A549 (cell line): ENCODE results near the gene PRXL2B. TPM values are rescaled to one million over a fixed set of nuclear protein-coding genes. Genes with fewer than 3 reads are reported as not detected.

ENCODE experiments used
- ATAC-seq, 2 experiments: fragments of 200-7000 bp in 1 of 2; fragments of >200 bp in 1 of 2; cut with Nextera tagmentation in 1 of 2; cut with Tn5 transposase in 1 of 2; 3 replicates each; pipeline versions ENCODE4 v1.8.0 to v1.9.1; 2018 to 2020; ENCODE audit warnings: mild to moderate bottlenecking in 1 of 2, moderate library complexity in 1 of 2
- CTCF ChIA-PET: fragments of 300-600 bp; sonication (Branson Sonifier 250); formaldehyde crosslinking; extraction: SDS; loops from one replicate; lab custom pipeline; 2021; ENCODE audit warnings: antibody characterized with exemption, inconsistent platforms; lab: Yijun Ruan, JAX
- POLR2A ChIA-PET: fragments of 350-600 bp; formaldehyde crosslinking; extraction: SDS; loops from one replicate; lab custom pipeline; 2021; ENCODE audit warnings: antibody characterized with exemption, inconsistent platforms; lab: Yijun Ruan, JAX
- DNase-seq, 2 experiments: peaks; one replicate each; pipeline versions ENCODE4 v3.0.0 to v3.0.0-alpha.2; 2011 to 2016; ENCODE audit warnings: low read depth in 1 of 2, low spot score in 1 of 2
- FAIRE-seq: peaks from 2 replicates; lab custom pipeline; 2011; peaks lifted over from hg19 to GRCh38; lab: Jason Lieb, UNC
- H3K27ac ChIP-seq, 2 experiments: fragments of >200 bp; sonication (Bioruptor Twin); formaldehyde crosslinking; 3 replicates each; pipeline ENCODE4 v1.5.1; 2016 to 2017
- H3K4me1 ChIP-seq: fragments of >200 bp; sonication (Bioruptor Twin); formaldehyde crosslinking; 3 replicates; pipeline ENCODE4 v1.6.1; 2016
- H3K4me2 ChIP-seq: fragments of >200 bp; sonication (Bioruptor Twin); formaldehyde crosslinking; 3 replicates; pipeline ENCODE4 v1.6.1; 2016
- H3K4me3 ChIP-seq: fragments of >200 bp; sonication (Bioruptor Twin); formaldehyde crosslinking; 3 replicates; pipeline ENCODE4 v1.5.1; 2016
- H3K9me3 ChIP-seq: fragments of >200 bp; sonication (Bioruptor Twin); formaldehyde crosslinking; 3 replicates; pipeline ENCODE4 v1.6.1; 2016
- BCL3 ChIP-seq: fragments of >200 bp; sonication (Bioruptor Twin); formaldehyde crosslinking; IDR thresholded peaks from 3 replicates; pipeline ENCODE4 v1.6.1; 2016
- BHLHE40 ChIP-seq: IDR thresholded peaks from 2 replicates; pipeline ENCODE4 v1.6.1; 2012; ENCODE audit warnings: low read depth, low read length, inconsistent platforms
- CBX2 ChIP-seq: fragments of 200-600 bp; sonication (generic); IDR thresholded peaks from 2 replicates; pipeline ENCODE4 v1.6.1; 2016; ENCODE audit warnings: low read depth, mild to moderate bottlenecking, borderline replicate concordance
- CTCF ChIP-seq: fragments of >200 bp; sonication (Bioruptor Twin); formaldehyde crosslinking; IDR thresholded peaks from 3 replicates; pipeline ENCODE4 v1.5.1; 2016
- EHMT2 ChIP-seq: fragments of 200-600 bp; sonication (generic); IDR thresholded peaks from 2 replicates; pipeline ENCODE4 v1.6.1; 2016; ENCODE audit warnings: antibody characterized with exemption, low read depth, mild to moderate bottlenecking, moderate library complexity
- EP300 ChIP-seq, 2 experiments: fragments of >200 bp; sonication (Bioruptor Twin); formaldehyde crosslinking; IDR thresholded peaks; 2 replicates in 1 of 2; 3 replicates in 1 of 2; pipeline ENCODE4 v1.6.1; 2016 to 2017
- FOSL2 ChIP-seq, 2 experiments: fragments of 450-650 bp in 1 of 2; fragments of >200 bp in 1 of 2; sonication (Bioruptor Twin) in 1 of 2; formaldehyde crosslinking; IDR thresholded peaks; 2 replicates each; pipeline versions ENCODE4 v1.5.0 to v1.6.1; 2016 to 2020; ENCODE audit warnings: mild to moderate bottlenecking in 1 of 2, moderate library complexity in 1 of 2
- HDAC2 ChIP-seq: fragments of 200-600 bp; sonication (generic); IDR thresholded peaks from 2 replicates; pipeline ENCODE4 v1.6.1; 2016
- HEYL ChIP-seq: fragments of 250-450 bp; sonication (Bioruptor Pico); IDR thresholded peaks from 2 replicates; pipeline ENCODE4 v1.8.0; 2021; ENCODE audit warnings: mild to moderate bottlenecking, moderate library complexity
- HMGXB4 ChIP-seq: fragments of 250-450 bp; sonication (Bioruptor Pico); IDR thresholded peaks from 2 replicates; pipeline ENCODE4 v1.5.0; 2021; ENCODE audit warnings: mild to moderate bottlenecking, moderate library complexity, borderline replicate concordance
- HOXA7 ChIP-seq: fragments of 250-450 bp; sonication (Bioruptor Pico); IDR thresholded peaks from 2 replicates; pipeline ENCODE4 v1.5.0; 2020; ENCODE audit warnings: mild to moderate bottlenecking, moderate library complexity
- HOXB5 ChIP-seq: fragments of 250-450 bp; sonication (Bioruptor Pico); IDR thresholded peaks from 2 replicates; pipeline ENCODE4 v1.5.0; 2020; ENCODE audit warnings: mild to moderate bottlenecking, moderate library complexity
- JUNB ChIP-seq: fragments of >200 bp; sonication (Bioruptor Twin); formaldehyde crosslinking; IDR thresholded peaks from 2 replicates; pipeline ENCODE4 v1.6.1; 2016
- MAZ ChIP-seq: fragments of 150-350 bp; IDR thresholded peaks from 2 replicates; pipeline ENCODE4 v1.6.1; 2014; ENCODE audit warnings: antibody characterized with exemption, low read depth, low read length, borderline replicate concordance
- POLR2AphosphoS2 ChIP-seq: conservative IDR thresholded peaks from 2 replicates; pipeline ENCODE4 v1.6.1; 2012; ENCODE audit warnings: low read length, improper control_type of control experiment, inconsistent platforms
- RARB ChIP-seq: fragments of 250-450 bp; sonication (Bioruptor Pico); IDR thresholded peaks from 2 replicates; pipeline ENCODE4 v1.8.0; 2021; ENCODE audit warnings: mild to moderate bottlenecking, moderate library complexity
- REST ChIP-seq: fragments of 200-600 bp; sonication (generic); IDR thresholded peaks from 2 replicates; pipeline ENCODE4 v1.6.1; 2016; ENCODE audit warnings: antibody characterized with exemption, mild to moderate bottlenecking, moderate library complexity
- RFX5 ChIP-seq: fragments of 450-650 bp; IDR thresholded peaks from 2 replicates; pipeline ENCODE4 v1.7.1; 2014; ENCODE audit warnings: antibody characterized with exemption, mild to moderate bottlenecking, moderate library complexity
- RNF2 ChIP-seq: fragments of 200-600 bp; sonication (generic); IDR thresholded peaks from 2 replicates; pipeline ENCODE4 v1.6.1; 2016; ENCODE audit warnings: low read depth, mild to moderate bottlenecking, antibody characterized with exemption, moderate library complexity, borderline replicate concordance
- SREBF2 ChIP-seq: fragments of 450-650 bp; IDR thresholded peaks from 2 replicates; pipeline ENCODE4 v1.6.1; 2014; ENCODE audit warnings: mild to moderate bottlenecking, moderate library complexity
- USF2 ChIP-seq: fragments of 450-650 bp; IDR thresholded peaks from 2 replicates; pipeline ENCODE4 v1.6.1; 2014; ENCODE audit warnings: antibody characterized with exemption
- ZC3H11A ChIP-seq: fragments of 450-650 bp; IDR thresholded peaks from 2 replicates; pipeline ENCODE4 v1.6.1; 2014; ENCODE audit warnings: antibody characterized with exemption, mild to moderate bottlenecking
- ZFP36 ChIP-seq: fragments of 450-650 bp; IDR thresholded peaks from 2 replicates; pipeline ENCODE4 v1.6.1; 2014; ENCODE audit warnings: borderline replicate concordance; ENCODE audit not compliant: partially characterized antibody
- ZNF302 ChIP-seq: fragments of 250-450 bp; sonication (Bioruptor Pico); IDR thresholded peaks from 2 replicates; pipeline ENCODE4 v1.9.0; 2021; ENCODE audit warnings: inconsistent platforms, mild to moderate bottlenecking, moderate library complexity
- WGBS: methylation state at CpG from one replicate; pipeline ENCODE4 v1.1.6; 2017; ENCODE audit errors: missing lambda C conversion rate; 5-methylcytosine and 5-hydroxymethylcytosine counted together
- polyA plus RNA-seq, 4 experiments: library from polyadenylated mRNA; depleted of rRNA in 3 of 4; stranded (reverse); fragments of >200 nt; fragmentation: RNase III in 1 of 4; extraction: RNeasy Plus Mini Kit Qiagen cat#74134 plus additional on column Dnase treatment in 1 of 4; gene quantifications; 2 replicates in 3 of 4; 3 replicates in 1 of 4; pipeline ENCODE4 v1.2.3, GENCODE V29; 2011 to 2017

Gene PRXL2B
- polyA plus RNA-seq, 2 of the 4 experiments (the other 2 are of a cell fraction): 4.4 to 16.4 TPM

GRCh38 chr1:2609319-2610035 is 22.9 kb downstream of the PRXL2B start:
- TF ChIP-seq HDAC2 (no peak), JUNB (no peak), CBX2 (no peak), FOSL2 (IDR thresholded peaks at IDR 0.05) (no peak), FOSL2 (CRISPR knock-in tag; IDR thresholded peaks at IDR 0.05) (no peak), REST (no peak), HEYL (CRISPR knock-in tag) (no peak), POLR2AphosphoS2 (no peak), BCL3 (no peak), ZNF302 (CRISPR knock-in tag) (no peak), SREBF2 (no peak), ZC3H11A (no peak), CTCF (no peak), HOXA7 (CRISPR knock-in tag) (no peak), EHMT2 (no peak)
- FAIRE-seq (no peak), ATAC-seq (no peak), DNase-seq (no peak)
- ChIA-PET CTCF (interaction anchor here (0.6 to 1.1 kb wide), 2 partner anchors 13 to 841 kb away, joined by 3 read pairs; no protein-coding TSS in a partner anchor), POLR2A (no interaction called here)
- Histone ChIP-seq H3K4me2 (no peak overlapping the region), H3K27ac (no peak overlapping the region), H3K4me3 (no peak overlapping the region), H3K9me3 (0 out of 3 replicates have a peak, but pooled peaks cover 3% of the 10 kb centered on the region), H3K4me1 (no peaks in the 10 kb centered on the region)
- WGBS: 62% methylated on average over 21 of the region's 34 CpGs

- ChIA-PET POLR2A (no interaction called here), CTCF (interaction anchor here (0.6 to 1.1 kb wide), 2 partner anchors 12 to 840 kb away, joined by 3 read pairs; no protein-coding TSS in a partner anchor)
- Histone ChIP-seq H3K4me2 (no peak overlapping the region), H3K9me3 (0 out of 3 replicates have a peak, but pooled peaks cover 3% of the 10 kb centered on the region), H3K4me3 (no peak overlapping the region), H3K27ac (no peak overlapping the region), H3K4me1 (no peaks in the 10 kb centered on the region)
- 53% methylated on average over 13 of the region's 21 CpGs for WGBS
- FAIRE-seq (no peak), ATAC-seq (no peak; a peak in 1 of 6 replicates), DNase-seq (no peak)
- TF ChIP-seq MAZ (no peak), RARB (CRISPR knock-in tag) (no peak), HOXB5 (no peak), RFX5 (no peak), RNF2 (no peak), CBX2 (no peak), BHLHE40 (no peak), EP300 (IDR thresholded peaks at IDR 0.05) (no peak), USF2 (no peak), JUNB (no peak), HMGXB4 (CRISPR knock-in tag) (no peak), ZFP36 (no peak)
Observed at GRCh38 chr1:2610036-2610959, 23.7 kb downstream of the PRXL2B start.
